GM23338 (cell line): ENCODE results near the gene INPP5A. TPM values are rescaled to one million over a fixed set of nuclear protein-coding genes. Genes with fewer than 3 reads are reported as not detected.

Experiments used
- ATAC-seq: fragments of 200-7000 bp; cut with Tn5 transposase; 3 replicates; pipeline ENCODE4 v1.9.1; 2020
- DNase-seq: peaks from one replicate; pipeline ENCODE4 v3.0.0-alpha.2; 2015; ENCODE audit warnings: low spot score
- H2AFZ ChIP-seq: fragments of 200-600 bp; sonication (generic); 2 replicates; pipeline ENCODE4 v1.8.0; 2016; ENCODE audit warnings: antibody characterized with exemption, mild to moderate bottlenecking, moderate library complexity
- H3F3A ChIP-seq: fragments of 200-600 bp; sonication (generic); replicated peaks from 2 replicates; pipeline ENCODE4 v1.8.0; 2017; ENCODE audit warnings: antibody characterized with exemption, mixed run types, low read depth
- H3K27ac ChIP-seq: fragments of 200-600 bp; sonication (generic); 2 replicates; pipeline ENCODE4 v1.6.1; 2016; ENCODE audit warnings: low read depth
- H3K27me3 ChIP-seq: fragments of 200-600 bp; sonication (generic); 2 replicates; pipeline ENCODE4 v1.8.0; 2016; ENCODE audit warnings: mild to moderate bottlenecking, mixed run types, moderate library complexity; ENCODE audit not compliant: insufficient read depth
- H3K36me3 ChIP-seq: fragments of 200-600 bp; sonication (generic); 2 replicates; pipeline ENCODE4 v1.8.0; 2016; ENCODE audit warnings: mild to moderate bottlenecking; ENCODE audit not compliant: insufficient read depth
- H3K4me1 ChIP-seq: fragments of 200-600 bp; sonication (generic); 2 replicates; pipeline ENCODE4 v1.8.0; 2016; ENCODE audit warnings: mild to moderate bottlenecking, moderate library complexity; ENCODE audit not compliant: insufficient read depth
- H3K4me2 ChIP-seq: fragments of 200-600 bp; sonication (generic); 2 replicates; pipeline ENCODE4 v1.7.1; 2017; ENCODE audit warnings: mixed run types
- H3K4me3 ChIP-seq: fragments of 200-600 bp; sonication (generic); 2 replicates; pipeline ENCODE4 v1.6.1; 2016; ENCODE audit warnings: mixed run types
- H3K79me2 ChIP-seq: fragments of 200-600 bp; sonication (generic); replicated peaks from 2 replicates; pipeline ENCODE4 v1.8.0; 2017; ENCODE audit warnings: mild to moderate bottlenecking; ENCODE audit not compliant: insufficient read depth
- H3K9me2 ChIP-seq: fragments of 200-600 bp; sonication (generic); 2 replicates; pipeline ENCODE4 v1.8.0; 2017; ENCODE audit not compliant: insufficient read depth
- H4K20me1 ChIP-seq: fragments of 200-600 bp; sonication (generic); replicated peaks from 2 replicates; pipeline ENCODE4 v1.8.0; 2017; ENCODE audit warnings: mild to moderate bottlenecking; ENCODE audit not compliant: insufficient read depth
- H3K27ac Mint-ChIP-seq: 2 replicates; pipeline ENCODE4 v1.8.0; 2020; ENCODE audit warnings: inconsistent platforms, mild to moderate bottlenecking, moderate library complexity, mixed read lengths
- H3K27me3 Mint-ChIP-seq: 3 replicates; pipeline ENCODE4 v1.8.0; 2022; ENCODE audit warnings: low read depth, mild to moderate bottlenecking, moderate library complexity, mixed read lengths, inconsistent platforms; ENCODE audit not compliant: insufficient read depth, poor library complexity
- H3K36me3 Mint-ChIP-seq: 3 replicates; pipeline ENCODE4 v1.8.0; 2021; ENCODE audit warnings: low read depth, mild to moderate bottlenecking, inconsistent platforms, moderate library complexity, mixed read lengths
- H3K4me1 Mint-ChIP-seq: 3 replicates; pipeline ENCODE4 v1.8.0; 2020; ENCODE audit warnings: mild to moderate bottlenecking, inconsistent platforms, mixed read lengths
- H3K4me3 Mint-ChIP-seq: 3 replicates; pipeline ENCODE4 v1.8.0; 2021; ENCODE audit warnings: moderate library complexity, mild to moderate bottlenecking, inconsistent platforms, mixed read lengths
- H3K9me3 Mint-ChIP-seq: 3 replicates; pipeline ENCODE4 v1.8.0; 2020; ENCODE audit warnings: moderate library complexity, mild to moderate bottlenecking, inconsistent platforms, mixed read lengths
- CREB1 ChIP-seq: fragments of 250-450 bp; sonication (Bioruptor Pico); IDR thresholded peaks from 2 replicates; pipeline ENCODE4 v1.5.0; 2020; ENCODE audit warnings: low read depth, mild to moderate bottlenecking, moderate library complexity
- EZH2 ChIP-seq: fragments of 200-600 bp; sonication (generic); IDR thresholded peaks from one replicate; pipeline ENCODE4 v1.8.0; 2017; ENCODE audit warnings: antibody characterized with exemption, mild to moderate bottlenecking, low read depth; ENCODE audit not compliant: unreplicated experiment
- EZH2phosphoT487 ChIP-seq: fragments of 200-600 bp; sonication (generic); IDR thresholded peaks from one replicate; pipeline ENCODE4 v1.8.1; 2018; ENCODE audit warnings: antibody characterized with exemption; ENCODE audit not compliant: unreplicated experiment
- JUNB ChIP-seq: IDR thresholded peaks from one replicate; pipeline ENCODE4 v1.6.1; 2016; ENCODE audit warnings: antibody characterized with exemption; ENCODE audit not compliant: unreplicated experiment
- NANOG ChIP-seq: IDR thresholded peaks from 2 replicates; pipeline ENCODE4 v1.6.1; 2016; ENCODE audit warnings: antibody characterized with exemption, borderline replicate concordance
- POLR2AphosphoS5 ChIP-seq: IDR thresholded peaks from 2 replicates; pipeline ENCODE4 v1.6.1; 2016; ENCODE audit warnings: antibody characterized with exemption, low read depth
- STAT1 ChIP-seq: IDR thresholded peaks from one replicate; pipeline ENCODE4 v1.6.1; 2016; ENCODE audit warnings: antibody characterized with exemption; ENCODE audit not compliant: unreplicated experiment
- ZNF114 ChIP-seq: fragments of 250-450 bp; sonication (Bioruptor Pico); IDR thresholded peaks from 2 replicates; pipeline ENCODE4 v1.5.0; 2020; ENCODE audit warnings: mild to moderate bottlenecking, moderate library complexity
- ZNF331 ChIP-seq: fragments of 250-450 bp; sonication (Bioruptor Pico); IDR thresholded peaks from 2 replicates; pipeline ENCODE4 v1.5.0; 2020; ENCODE audit warnings: low read depth, mild to moderate bottlenecking, moderate library complexity
- polyA plus RNA-seq: library from polyadenylated mRNA; unstranded; fragments of >200 nt; fragmentation: Nextera tagmentation; extraction: Ambion mirVana; gene quantifications from 2 replicates; pipeline ENCODE4 v1.2.1, GENCODE V29; 2016
- total RNA-seq: library from RNA; depleted of rRNA; stranded (reverse); fragments of >200 nt; shearing (Covaris generic); gene quantifications from 2 replicates; pipeline ENCODE4 v1.2.3, GENCODE V29; 2014
- TF ChIP-seq, protein P1 (sequence below): IDR thresholded peaks from one replicate; pipeline ENCODE4 v1.6.1; 2018; ENCODE audit warnings: antibody characterized with exemption; ENCODE audit not compliant: unreplicated experiment
- TF ChIP-seq, protein P2 (sequence below): fragments of 250-450 bp; sonication (Bioruptor Pico); IDR thresholded peaks from 2 replicates; pipeline ENCODE4 v1.5.0; 2020; ENCODE audit warnings: mild to moderate bottlenecking, moderate library complexity
- TF ChIP-seq, protein P3 (sequence below): IDR thresholded peaks from 2 replicates; pipeline ENCODE4 v1.6.1; 2016; ENCODE audit warnings: antibody characterized with exemption
- TF ChIP-seq, protein P4 (sequence below), 2 experiments: fragments of 200-600 bp in 1 of 2; sonication (generic) in 1 of 2; conservative IDR thresholded peaks; 2 replicates each; pipeline versions ENCODE4 v1.5.1 to v1.6.1; 2016 to 2017; ENCODE audit warnings: antibody characterized with exemption in 2 of 2, low read depth in 2 of 2, mild to moderate bottlenecking in 2 of 2, moderate library complexity in 1 of 2

Gene INPP5A
- total and polyA plus RNA-seq, 2 experiments from 2014 or later = 5.9 to 40.6 TPM

DNA sequence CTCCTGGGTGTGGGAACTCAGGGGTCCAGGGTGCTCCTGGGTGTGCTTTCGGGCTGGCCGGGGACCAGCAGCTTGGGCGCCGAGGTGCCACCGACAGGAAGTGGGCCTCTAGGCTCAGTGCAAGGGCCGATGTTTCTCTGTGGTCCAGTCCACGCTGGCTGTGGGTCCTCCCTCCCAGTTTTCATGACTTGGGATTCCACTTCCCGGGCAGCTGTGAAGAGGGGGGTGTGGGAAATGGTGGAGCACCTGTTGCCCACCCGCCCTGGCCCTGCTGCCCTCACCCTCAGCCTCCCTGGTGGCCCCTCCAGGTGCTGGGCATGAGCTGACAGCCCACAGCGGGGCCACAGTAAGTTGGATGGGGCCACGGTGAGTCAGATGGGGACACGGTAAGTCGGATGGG lies 189.8 kb downstream of the INPP5A start (continued):
- TF ChIP-seq POLR2AphosphoS5 (no peak), NANOG (no peak), EZH2phosphoT487 (no peak)

DNA sequence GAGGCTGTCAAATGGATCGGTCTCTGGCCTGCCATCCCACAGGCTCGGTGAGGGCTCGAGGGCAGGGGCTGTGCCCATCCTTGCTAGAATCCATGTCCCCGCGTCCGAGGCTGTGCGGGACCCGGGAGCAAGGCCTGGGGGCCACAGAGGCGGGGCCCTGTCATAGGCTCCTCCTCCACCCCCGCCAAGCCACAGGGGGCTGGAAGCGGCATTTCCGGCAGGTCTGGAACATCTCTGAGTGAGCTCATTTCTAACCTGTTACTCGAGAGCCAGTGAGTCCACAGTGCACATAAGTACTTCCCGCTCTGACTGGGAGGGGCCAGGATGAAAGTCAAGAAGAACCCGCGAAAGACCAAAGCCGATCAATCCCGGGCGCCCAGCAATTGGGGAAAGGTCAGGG lies 190.7 kb downstream of the INPP5A start:
- Mint-ChIP-seq H3K4me1 (no peaks in the 10 kb centered on the region), H3K9me3 (no peaks in the 10 kb centered on the region), H3K27ac (no peak overlapping the region), H3K4me3 (no peak overlapping the region), H3K36me3 (no peaks in the 10 kb centered on the region; the same call in 2 of the 3 replicates), H3K27me3 (peaks cover 2% of the 10 kb centered on the region)
- Histone ChIP-seq H4K20me1 (no peaks in the 10 kb centered on the region), H3F3A (no peaks in the 10 kb centered on the region), H3K27ac (no peak overlapping the region), H3K4me1 (no peaks in the 10 kb centered on the region), H3K4me2 (no peak overlapping the region), H2AFZ (no peak overlapping the region), H3K9me2 (no peaks in the 10 kb centered on the region), H3K79me2 (no peaks in the 10 kb centered on the region), H3K36me3 (no peaks in the 10 kb centered on the region), H3K27me3 (no peaks in the 10 kb centered on the region), H3K4me3 (no peak overlapping the region)
- no peak for DNase-seq
- no peak for ATAC-seq
- TF ChIP-seq CREB1 (CRISPR knock-in tag) (no peak), EZH2phosphoT487 (no peak), EZH2 (no peak), ZNF114 (CRISPR knock-in tag) (no peak), NANOG (no peak), STAT1 (no peak), JUNB (no peak), POLR2AphosphoS5 (no peak), ZNF331 (CRISPR knock-in tag) (no peak)
- TF ChIP-seq, protein P1, sequence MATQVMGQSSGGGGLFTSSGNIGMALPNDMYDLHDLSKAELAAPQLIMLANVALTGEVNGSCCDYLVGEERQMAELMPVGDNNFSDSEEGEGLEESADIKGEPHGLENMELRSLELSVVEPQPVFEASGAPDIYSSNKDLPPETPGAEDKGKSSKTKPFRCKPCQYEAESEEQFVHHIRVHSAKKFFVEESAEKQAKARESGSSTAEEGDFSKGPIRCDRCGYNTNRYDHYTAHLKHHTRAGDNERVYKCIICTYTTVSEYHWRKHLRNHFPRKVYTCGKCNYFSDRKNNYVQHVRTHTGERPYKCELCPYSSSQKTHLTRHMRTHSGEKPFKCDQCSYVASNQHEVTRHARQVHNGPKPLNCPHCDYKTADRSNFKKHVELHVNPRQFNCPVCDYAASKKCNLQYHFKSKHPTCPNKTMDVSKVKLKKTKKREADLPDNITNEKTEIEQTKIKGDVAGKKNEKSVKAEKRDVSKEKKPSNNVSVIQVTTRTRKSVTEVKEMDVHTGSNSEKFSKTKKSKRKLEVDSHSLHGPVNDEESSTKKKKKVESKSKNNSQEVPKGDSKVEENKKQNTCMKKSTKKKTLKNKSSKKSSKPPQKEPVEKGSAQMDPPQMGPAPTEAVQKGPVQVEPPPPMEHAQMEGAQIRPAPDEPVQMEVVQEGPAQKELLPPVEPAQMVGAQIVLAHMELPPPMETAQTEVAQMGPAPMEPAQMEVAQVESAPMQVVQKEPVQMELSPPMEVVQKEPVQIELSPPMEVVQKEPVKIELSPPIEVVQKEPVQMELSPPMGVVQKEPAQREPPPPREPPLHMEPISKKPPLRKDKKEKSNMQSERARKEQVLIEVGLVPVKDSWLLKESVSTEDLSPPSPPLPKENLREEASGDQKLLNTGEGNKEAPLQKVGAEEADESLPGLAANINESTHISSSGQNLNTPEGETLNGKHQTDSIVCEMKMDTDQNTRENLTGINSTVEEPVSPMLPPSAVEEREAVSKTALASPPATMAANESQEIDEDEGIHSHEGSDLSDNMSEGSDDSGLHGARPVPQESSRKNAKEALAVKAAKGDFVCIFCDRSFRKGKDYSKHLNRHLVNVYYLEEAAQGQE = no peak
- TF ChIP-seq, protein P2, sequence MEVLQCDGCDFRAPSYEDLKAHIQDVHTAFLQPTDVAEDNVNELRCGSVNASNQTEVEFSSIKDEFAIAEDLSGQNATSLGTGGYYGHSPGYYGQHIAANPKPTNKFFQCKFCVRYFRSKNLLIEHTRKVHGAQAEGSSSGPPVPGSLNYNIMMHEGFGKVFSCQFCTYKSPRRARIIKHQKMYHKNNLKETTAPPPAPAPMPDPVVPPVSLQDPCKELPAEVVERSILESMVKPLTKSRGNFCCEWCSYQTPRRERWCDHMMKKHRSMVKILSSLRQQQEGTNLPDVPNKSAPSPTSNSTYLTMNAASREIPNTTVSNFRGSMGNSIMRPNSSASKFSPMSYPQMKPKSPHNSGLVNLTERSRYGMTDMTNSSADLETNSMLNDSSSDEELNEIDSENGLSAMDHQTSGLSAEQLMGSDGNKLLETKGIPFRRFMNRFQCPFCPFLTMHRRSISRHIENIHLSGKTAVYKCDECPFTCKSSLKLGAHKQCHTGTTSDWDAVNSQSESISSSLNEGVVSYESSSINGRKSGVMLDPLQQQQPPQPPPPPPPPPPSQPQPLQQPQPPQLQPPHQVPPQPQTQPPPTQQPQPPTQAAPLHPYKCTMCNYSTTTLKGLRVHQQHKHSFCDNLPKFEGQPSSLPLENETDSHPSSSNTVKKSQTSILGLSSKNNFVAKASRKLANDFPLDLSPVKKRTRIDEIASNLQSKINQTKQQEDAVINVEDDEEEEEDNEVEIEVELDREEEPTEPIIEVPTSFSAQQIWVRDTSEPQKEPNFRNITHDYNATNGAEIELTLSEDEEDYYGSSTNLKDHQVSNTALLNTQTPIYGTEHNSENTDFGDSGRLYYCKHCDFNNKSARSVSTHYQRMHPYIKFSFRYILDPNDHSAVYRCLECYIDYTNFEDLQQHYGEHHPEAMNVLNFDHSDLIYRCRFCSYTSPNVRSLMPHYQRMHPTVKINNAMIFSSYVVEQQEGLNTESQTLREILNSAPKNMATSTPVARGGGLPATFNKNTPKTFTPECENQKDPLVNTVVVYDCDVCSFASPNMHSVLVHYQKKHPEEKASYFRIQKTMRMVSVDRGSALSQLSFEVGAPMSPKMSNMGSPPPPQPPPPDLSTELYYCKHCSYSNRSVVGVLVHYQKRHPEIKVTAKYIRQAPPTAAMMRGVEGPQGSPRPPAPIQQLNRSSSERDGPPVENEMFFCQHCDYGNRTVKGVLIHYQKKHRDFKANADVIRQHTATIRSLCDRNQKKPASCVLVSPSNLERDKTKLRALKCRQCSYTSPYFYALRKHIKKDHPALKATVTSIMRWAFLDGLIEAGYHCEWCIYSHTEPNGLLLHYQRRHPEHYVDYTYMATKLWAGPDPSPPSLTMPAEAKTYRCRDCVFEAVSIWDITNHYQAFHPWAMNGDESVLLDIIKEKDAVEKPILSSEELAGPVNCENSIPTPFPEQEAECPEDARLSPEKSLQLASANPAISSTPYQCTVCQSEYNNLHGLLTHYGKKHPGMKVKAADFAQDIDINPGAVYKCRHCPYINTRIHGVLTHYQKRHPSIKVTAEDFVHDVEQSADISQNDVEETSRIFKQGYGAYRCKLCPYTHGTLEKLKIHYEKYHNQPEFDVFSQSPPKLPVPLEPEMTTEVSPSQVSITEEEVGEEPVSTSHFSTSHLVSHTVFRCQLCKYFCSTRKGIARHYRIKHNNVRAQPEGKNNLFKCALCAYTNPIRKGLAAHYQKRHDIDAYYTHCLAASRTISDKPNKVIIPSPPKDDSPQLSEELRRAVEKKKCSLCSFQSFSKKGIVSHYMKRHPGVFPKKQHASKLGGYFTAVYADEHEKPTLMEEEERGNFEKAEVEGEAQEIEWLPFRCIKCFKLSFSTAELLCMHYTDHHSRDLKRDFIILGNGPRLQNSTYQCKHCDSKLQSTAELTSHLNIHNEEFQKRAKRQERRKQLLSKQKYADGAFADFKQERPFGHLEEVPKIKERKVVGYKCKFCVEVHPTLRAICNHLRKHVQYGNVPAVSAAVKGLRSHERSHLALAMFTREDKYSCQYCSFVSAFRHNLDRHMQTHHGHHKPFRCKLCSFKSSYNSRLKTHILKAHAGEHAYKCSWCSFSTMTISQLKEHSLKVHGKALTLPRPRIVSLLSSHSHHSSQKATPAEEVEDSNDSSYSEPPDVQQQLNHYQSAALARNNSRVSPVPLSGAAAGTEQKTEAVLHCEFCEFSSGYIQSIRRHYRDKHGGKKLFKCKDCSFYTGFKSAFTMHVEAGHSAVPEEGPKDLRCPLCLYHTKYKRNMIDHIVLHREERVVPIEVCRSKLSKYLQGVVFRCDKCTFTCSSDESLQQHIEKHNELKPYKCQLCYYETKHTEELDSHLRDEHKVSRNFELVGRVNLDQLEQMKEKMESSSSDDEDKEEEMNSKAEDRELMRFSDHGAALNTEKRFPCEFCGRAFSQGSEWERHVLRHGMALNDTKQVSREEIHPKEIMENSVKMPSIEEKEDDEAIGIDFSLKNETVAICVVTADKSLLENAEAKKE (CRISPR knock-in tag) = no peak
- TF ChIP-seq, protein P3, sequence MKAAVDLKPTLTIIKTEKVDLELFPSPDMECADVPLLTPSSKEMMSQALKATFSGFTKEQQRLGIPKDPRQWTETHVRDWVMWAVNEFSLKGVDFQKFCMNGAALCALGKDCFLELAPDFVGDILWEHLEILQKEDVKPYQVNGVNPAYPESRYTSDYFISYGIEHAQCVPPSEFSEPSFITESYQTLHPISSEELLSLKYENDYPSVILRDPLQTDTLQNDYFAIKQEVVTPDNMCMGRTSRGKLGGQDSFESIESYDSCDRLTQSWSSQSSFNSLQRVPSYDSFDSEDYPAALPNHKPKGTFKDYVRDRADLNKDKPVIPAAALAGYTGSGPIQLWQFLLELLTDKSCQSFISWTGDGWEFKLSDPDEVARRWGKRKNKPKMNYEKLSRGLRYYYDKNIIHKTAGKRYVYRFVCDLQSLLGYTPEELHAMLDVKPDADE = no peak
- TF ChIP-seq, protein P4, sequence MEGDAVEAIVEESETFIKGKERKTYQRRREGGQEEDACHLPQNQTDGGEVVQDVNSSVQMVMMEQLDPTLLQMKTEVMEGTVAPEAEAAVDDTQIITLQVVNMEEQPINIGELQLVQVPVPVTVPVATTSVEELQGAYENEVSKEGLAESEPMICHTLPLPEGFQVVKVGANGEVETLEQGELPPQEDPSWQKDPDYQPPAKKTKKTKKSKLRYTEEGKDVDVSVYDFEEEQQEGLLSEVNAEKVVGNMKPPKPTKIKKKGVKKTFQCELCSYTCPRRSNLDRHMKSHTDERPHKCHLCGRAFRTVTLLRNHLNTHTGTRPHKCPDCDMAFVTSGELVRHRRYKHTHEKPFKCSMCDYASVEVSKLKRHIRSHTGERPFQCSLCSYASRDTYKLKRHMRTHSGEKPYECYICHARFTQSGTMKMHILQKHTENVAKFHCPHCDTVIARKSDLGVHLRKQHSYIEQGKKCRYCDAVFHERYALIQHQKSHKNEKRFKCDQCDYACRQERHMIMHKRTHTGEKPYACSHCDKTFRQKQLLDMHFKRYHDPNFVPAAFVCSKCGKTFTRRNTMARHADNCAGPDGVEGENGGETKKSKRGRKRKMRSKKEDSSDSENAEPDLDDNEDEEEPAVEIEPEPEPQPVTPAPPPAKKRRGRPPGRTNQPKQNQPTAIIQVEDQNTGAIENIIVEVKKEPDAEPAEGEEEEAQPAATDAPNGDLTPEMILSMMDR (conservative IDR thresholded peaks at IDR 0.05; ENCODE audit: low read depth in 2 of 2) = no peak
